Tibial artery (tissue), 4 donors: ENCODE results near the gene MYH16.

ENCODE experiments used
- DNase-seq, 2 donors: peaks; one replicate each; pipeline ENCODE4 v3.0.0-alpha.2; 2019
- H3K27ac ChIP-seq, 2 donors: fragments of 200-600 bp; sonication (generic) in 1 of 2; 1 replicate in 1 of 2; 2 replicates in 1 of 2; pipeline ENCODE4 v1.5.1; 2018 to 2019; ENCODE audit warnings: mild to moderate bottlenecking in 1 of 2
- H3K27me3 ChIP-seq, 2 donors: fragments of 200-600 bp; sonication (generic) in 1 of 2; one replicate each; pipeline versions ENCODE4 v1.5.1 to v1.6.0; 2016 to 2019
- H3K36me3 ChIP-seq, 3 donors: fragments of 200-600 bp; sonication (generic) in 2 of 3; one replicate each; pipeline ENCODE4 v1.5.1; 2016 to 2019; ENCODE audit warnings: mild to moderate bottlenecking in 2 of 3
- H3K4me1 ChIP-seq, 4 donors: fragments of 200-600 bp; sonication (generic) in 2 of 4; 1 replicate in 3 of 4; 2 replicates in 1 of 4; pipeline ENCODE4 v1.5.1; 2016 to 2019
- H3K4me3 ChIP-seq, 2 donors: fragments of 200-600 bp; sonication (generic) in 1 of 2; 1 replicate in 1 of 2; 2 replicates in 1 of 2; pipeline ENCODE4 v1.5.1; 2018 to 2019; ENCODE audit warnings: mild to moderate bottlenecking in 2 of 2
- H3K9me3 ChIP-seq, 3 donors: fragments of 200-600 bp; sonication (generic) in 1 of 3; one replicate each; pipeline ENCODE4 v1.5.1; 2016 to 2019
- intact Hi-C: fragments of 100-400 bp; cut with DNase I; formaldehyde crosslinking; loops from one replicate; pipeline ENCODE4 v1.15.0; 2023; ENCODE audit warnings: low total_unique reads
- TF ChIP-seq, protein P1 (sequence below), 2 experiments: fragments of 200-600 bp in 1 of 2; fragments of 450-650 bp in 1 of 2; IDR thresholded peaks; one replicate each; pipeline ENCODE4 v1.5.1; 2017 to 2019; ENCODE audit warnings: antibody characterized with exemption in 2 of 2, mild to moderate bottlenecking in 1 of 2, moderate library complexity in 1 of 2

The MYH16 gene

DNA sequence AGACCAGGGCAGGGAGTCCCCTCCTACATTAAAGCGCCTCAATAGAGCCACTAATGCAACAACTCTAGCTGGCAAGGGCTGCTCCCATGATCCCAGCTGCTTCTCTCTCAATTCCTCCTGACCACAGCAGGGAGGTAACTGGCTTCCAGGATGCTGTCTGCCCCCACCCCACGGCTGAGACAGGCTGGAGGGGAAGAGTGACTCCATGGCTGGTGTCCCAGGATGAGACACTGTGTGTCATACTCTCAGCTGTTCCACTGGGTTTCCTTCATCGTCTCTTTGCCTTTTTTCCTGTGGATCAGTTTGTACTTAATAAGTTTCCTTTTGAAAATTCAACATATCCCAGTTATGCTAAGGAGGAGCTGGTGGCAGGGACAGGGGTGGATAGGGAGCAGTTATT is 27.7 kb upstream of the MYH16 start:
- no peaks in the 10 kb centered on the region for H3K9me3 ChIP-seq
- H3K27ac ChIP-seq = no peak overlapping the region
- no peak overlapping the region for H3K4me3 ChIP-seq
- TF ChIP-seq, protein P1, sequence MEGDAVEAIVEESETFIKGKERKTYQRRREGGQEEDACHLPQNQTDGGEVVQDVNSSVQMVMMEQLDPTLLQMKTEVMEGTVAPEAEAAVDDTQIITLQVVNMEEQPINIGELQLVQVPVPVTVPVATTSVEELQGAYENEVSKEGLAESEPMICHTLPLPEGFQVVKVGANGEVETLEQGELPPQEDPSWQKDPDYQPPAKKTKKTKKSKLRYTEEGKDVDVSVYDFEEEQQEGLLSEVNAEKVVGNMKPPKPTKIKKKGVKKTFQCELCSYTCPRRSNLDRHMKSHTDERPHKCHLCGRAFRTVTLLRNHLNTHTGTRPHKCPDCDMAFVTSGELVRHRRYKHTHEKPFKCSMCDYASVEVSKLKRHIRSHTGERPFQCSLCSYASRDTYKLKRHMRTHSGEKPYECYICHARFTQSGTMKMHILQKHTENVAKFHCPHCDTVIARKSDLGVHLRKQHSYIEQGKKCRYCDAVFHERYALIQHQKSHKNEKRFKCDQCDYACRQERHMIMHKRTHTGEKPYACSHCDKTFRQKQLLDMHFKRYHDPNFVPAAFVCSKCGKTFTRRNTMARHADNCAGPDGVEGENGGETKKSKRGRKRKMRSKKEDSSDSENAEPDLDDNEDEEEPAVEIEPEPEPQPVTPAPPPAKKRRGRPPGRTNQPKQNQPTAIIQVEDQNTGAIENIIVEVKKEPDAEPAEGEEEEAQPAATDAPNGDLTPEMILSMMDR (IDR thresholded peaks at IDR 0.05) = no peak
- DNase-seq = no peak
- H3K4me1 ChIP-seq = no peaks in the 10 kb centered on the region
- H3K36me3 ChIP-seq = no peaks in the 10 kb centered on the region
- H3K27me3 ChIP-seq = no peaks in the 10 kb centered on the region
- intact Hi-C loops = no loop called here

DNA sequence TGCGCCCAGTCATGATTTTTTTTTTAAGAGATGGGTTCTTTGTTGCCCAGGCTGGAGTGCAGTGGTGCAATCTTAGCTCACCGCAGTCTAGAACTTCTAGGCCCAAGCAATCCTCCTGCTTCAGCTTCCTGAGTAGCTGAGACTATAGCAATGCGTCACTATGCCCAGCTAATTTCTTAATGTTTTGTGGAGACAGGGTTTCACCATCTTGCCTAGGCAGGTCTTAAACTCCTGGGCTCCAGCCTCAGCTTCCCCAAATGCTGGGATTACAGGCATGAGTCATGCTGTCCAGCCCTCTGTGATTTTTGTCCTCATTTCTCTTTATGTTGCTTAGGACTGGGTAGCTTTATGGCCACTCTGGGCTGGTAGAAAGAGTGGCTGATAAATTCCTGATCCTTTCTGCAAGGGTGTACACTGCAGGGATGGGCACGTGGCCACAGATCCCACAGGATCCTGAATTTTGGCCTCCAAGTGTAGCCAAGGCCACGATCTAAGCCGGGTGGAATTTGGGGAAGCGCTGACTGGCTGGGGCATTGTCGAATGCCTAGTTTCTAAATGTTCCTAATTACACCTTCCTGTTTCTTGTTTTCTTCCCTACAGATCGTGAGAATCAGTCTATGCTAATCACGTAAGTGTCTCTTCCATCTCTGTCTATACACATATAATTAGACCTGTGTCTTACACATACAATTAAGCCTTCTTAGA is 24.1 kb upstream of the MYH16 start:
- Histone ChIP-seq H3K4me1 (peaks cover 0 to 7% (median 1%) of the 10 kb centered on the region in 4 donors), H3K27me3 (no peaks in the 10 kb centered on the region), H3K27ac (no peak overlapping the region), H3K4me3 (no peak overlapping the region), H3K9me3 (no peaks in the 10 kb centered on the region), H3K36me3 (no peaks in the 10 kb centered on the region)
- no peak for DNase-seq
- intact Hi-C loops = no loop called here
- TF ChIP-seq, protein P1 (IDR thresholded peaks at IDR 0.05) = no peak

DNA sequence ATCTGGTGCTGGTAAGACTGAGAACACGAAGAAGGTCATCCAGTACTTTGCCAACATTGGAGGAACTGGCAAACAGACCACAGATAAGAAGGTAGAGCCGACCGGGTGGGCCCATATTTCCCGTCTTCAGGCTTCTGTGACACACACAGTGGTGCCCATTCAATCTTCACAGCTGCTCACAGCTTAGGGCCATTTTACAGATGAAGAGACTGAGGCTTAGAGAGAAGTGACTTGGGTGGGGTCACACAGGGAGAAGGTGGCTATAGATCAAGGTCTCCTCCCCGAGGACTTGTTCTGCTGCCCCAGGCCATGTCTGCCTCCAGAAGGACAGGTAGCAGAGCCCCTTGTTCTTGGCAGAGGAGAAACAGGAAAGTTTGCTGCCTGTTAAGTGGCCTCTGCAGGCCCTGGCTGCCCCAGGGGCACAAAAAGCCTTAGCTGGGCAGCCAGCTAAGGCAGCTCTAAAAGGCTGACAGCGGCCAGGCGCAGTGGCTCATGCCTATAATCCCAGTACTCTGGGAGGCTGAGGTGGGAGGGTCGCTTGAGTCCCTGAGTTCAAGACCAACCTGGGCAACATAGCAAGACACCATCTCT is 22.6 kb upstream of the MYH16 start:
- Histone ChIP-seq H3K9me3 (no peaks in the 10 kb centered on the region), H3K27me3 (no peaks in the 10 kb centered on the region), H3K36me3 (no peaks in the 10 kb centered on the region), H3K4me1 (peaks cover 0 to 12% (median 2%) of the 10 kb centered on the region in 4 donors), H3K27ac (no peak overlapping the region), H3K4me3 (no peak overlapping the region)
- intact Hi-C loops = no loop called here
- TF ChIP-seq, protein P1 (IDR thresholded peaks at IDR 0.05) = no peak
- DNase-seq = no peak

DNA sequence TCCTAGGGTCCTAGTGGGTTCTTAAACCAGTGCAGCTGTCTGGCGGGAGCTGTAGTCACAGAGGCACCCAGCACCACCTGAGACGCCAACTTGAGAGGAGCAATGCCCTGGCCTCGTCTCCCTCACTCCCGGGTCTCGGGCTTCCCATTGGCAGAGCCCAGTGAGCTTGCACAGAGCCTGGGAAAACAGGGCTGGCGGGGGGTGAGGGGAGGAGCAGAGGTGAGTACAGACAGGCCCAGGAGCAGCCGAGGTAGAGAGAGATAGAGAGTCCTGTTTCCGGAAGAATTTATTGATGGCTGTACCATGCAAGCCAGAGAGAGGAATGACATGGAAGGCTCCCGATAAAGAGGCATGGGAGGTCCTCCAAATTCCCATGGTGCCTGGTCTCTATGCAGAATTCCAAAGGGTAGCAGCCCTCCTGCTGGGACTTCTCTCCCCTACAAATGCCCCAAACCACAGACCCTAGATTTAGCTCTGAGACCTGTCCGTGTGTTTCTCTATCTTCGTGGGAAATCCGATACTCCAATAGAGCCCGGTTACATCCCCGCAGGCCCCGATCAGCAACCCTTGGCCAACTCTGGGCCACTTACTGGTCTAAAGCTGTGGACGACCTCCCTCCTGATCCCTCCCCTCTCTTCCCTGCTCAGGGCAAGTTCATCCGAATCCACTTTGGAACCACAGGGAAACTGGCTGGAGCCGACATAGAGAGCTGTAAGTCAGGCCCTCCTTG is 20.3 kb upstream of the MYH16 start:
- Histone ChIP-seq H3K4me1 (peaks cover 0 to 20% (median 9%) of the 10 kb centered on the region in 4 donors), H3K27ac (no peak overlapping the region), H3K9me3 (no peaks in the 10 kb centered on the region), H3K27me3 (no peaks in the 10 kb centered on the region), H3K36me3 (no peaks in the 10 kb centered on the region), H3K4me3 (no peak overlapping the region)
- intact Hi-C loops = no loop called here
- DNase-seq = no peak
- TF ChIP-seq, protein P1 (IDR thresholded peaks at IDR 0.05) = no peak

DNA sequence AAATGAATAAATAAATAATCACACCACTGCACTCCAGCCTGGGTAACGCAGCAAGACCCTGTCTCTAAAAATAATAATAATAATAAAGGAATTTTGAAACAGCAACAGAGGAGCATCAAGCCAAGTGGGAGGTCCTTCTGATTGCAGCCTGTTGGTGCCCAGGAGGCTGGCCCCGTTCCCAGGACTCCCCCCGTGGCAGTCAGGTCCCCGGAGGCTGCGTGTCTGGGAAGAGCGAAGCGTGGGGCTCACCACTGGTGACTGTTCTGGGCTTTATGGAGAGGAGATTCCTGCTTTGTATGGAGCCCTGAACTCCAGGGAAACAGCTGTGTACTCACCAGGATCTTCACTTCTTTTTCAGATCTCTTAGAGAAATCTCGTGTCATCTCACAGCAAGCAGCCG is 19.3 kb upstream of the MYH16 start:
- Histone ChIP-seq H3K27me3 (no peaks in the 10 kb centered on the region), H3K4me3 (no peak overlapping the region), H3K9me3 (no peaks in the 10 kb centered on the region), H3K36me3 (no peaks in the 10 kb centered on the region), H3K4me1 (peaks cover 0 to 20% (median 9%) of the 10 kb centered on the region in 4 donors), H3K27ac (no peak overlapping the region)
- DNase-seq = peak; percentile 24 to 70
- TF ChIP-seq, protein P1 (IDR thresholded peaks at IDR 0.05) = no peak
- intact Hi-C loops = no loop called here
